Activated CD4-positive, CD25-positive, alpha-beta regulatory T cell treated with anti-CD3 and anti-CD28 coated beads, Interleukin-2, amount 50 U/mL, for 16 hours (primary cell): ENCODE measurements around the gene ABHD8.
"Not testable (repeated sequence)": the region's sequence is repeated elsewhere in the genome, so short reads cannot be mapped to it uniquely, and the experiment has no call there.

Experiments
- DNase-seq: peaks from one replicate; pipeline ENCODE4 v3.0.0-alpha.2; 2020; ENCODE audit warnings: low read depth, low spot score

The ABHD8 gene

GRCh38 chr19:17296976-17297375 is 6.2 kb downstream of the ABHD8 start:
- no peak for DNase-seq

DNA sequence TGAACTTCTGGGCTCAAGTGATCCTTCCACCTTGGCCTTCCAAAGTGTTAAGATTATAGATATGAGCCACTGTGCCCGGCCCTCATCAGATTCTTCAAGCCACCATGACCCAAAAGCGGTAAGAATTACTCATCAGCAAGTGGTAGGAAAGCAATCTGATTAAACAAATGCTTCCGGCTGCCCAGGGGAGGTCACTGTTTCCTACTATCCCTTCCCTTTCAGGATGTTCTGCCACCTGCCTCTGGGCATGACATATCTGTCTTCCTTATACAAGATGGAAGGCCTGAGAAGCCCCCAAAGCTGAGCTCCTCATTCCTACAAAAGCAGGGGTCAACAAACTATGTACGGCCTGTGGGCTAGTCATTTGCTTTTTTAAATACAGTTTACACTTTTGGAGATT is 7.0 kb downstream of the ABHD8 start:
- DNase-seq: no peak

DNA sequence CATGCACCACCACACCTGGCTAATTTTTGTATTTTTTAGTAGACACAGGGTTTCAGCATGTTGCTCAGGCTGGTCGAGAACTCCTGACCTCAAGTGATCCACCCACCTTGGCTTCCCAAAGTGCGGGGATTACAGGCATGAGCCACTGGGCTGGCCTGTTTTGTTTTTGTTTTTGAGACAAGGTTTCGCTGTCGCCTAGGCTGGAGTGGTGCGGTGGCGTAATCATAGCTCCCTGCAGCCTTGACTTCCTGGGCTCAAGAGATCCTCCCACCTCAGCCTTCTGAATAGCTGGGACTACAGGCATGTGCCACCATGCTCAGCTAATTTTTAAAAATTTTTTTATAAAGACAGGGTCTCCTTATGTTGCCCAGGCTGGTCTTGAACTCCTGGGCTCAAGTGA is 7.7 kb downstream of the ABHD8 start:
- not testable (repeated sequence) for DNase-seq

DNA sequence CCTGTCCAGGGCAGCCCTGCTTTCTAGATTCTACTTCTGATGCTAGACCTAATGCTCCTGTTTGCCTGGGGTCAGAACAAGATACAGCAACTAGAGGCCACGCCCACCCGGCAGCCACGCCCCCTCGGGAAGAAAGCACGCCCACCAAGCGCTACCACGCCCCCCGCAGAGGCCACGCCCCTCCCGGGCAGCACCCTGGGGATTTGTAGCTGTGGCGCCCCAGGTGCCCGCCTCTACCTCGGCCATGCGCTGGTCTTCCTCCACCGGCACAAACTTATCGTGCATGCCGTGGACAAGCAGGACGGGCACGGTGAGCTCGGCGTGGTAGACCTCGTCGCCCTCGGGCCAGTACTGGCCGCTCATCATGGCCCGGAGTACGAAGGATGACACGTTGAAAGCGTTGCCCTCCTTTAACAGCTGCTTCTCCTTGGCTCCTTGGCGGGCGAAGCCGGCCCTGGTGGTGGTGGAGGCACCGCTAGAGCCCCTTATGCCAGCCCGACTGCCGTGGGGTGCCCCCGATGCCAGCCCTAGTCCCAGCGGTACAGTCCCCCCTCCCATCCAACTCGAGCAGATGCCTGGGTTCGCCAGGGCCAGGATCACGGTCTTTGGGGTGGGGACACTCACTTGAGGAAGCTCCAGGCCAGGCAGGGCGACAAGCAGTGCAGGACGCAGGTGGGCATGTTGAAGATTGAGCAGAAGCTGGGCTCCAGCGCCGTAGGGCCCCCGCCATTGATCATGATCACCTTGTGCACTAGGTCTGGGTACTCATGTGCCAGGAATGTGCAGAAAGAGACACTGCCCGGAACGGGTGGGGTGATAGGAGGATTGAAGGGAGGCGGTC is 9.0 kb downstream of the ABHD8 start:
- no peak for DNase-seq

DNA sequence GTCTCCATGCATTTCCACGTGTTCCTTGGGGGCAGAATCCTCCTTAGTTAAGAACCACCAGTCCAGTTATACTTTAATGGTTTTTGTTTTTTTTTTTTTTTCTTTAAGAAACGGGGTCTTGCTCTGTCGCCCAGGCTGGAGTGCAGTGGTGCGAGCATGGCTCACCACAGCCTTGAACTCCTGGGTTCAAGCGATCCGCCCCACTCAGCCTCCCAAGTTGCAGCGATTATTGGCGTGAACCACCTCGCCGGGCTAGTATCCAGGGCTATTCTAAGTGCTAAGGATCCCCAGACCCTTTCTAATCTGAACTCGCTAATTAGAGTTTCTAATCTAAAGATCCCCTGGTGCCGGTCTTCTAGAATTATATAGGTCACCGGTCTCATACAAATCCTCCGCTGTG is 9.6 kb downstream of the ABHD8 start:
- no peak for DNase-seq

DNA sequence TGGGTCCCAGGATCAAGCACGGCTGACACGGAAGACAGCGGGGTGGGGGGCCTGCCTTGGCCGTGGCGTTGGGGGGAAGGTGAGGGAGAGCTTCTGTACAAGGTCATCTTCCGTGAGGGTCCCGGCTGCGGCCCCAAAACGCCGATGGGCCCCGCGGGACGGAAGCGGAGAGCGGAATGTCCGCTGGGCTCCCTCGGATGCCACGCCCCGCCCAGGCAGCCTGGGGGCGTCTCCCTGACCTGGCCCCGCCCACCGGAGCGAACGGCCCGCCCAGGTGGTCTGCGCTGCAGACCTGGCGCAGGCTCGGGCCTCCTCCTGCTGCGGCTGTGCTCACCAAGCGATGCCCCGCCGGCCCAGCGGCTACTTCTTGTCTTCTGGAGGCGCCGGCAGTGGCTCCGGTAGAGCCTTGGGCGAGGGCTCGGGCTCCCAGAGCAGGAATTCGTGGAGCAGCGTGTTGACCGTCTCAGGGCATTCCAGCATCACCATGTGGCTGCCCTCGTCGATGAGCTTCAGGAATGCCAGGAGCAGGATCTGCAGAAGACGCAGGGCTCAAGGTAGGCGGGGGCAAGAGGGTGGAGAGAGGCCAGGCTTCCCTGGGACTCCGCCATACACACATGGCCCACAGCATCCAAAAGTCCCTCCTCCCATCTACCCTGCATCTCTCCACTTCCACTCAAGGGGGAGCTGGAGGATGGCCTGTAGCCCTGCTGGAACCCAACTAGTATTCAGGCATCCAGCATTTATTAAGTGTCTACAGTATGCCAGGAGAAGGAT is 10.7 kb downstream of the ABHD8 start:
- DNase-seq: peak; percentile 42

DNA sequence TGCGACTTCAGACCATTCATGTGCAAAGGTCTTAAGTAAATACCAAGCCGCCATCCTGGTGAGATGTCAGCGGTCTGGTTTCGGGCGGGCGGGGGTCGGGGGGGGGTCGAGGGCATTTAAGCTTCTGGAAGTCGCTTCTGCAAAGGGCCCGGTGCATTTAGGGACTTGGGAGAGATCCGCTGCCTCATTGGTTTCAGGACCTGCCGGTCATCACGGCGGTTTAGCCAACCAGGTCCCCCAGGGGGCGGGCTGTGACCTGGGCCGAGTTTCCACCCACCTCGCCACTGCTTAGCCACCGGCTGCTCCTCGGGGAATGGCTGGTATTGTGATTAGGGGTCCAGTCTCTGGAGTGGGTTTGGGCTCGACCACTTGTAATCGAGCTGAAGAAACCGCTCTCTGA is 13.7 kb downstream of the ABHD8 start:
- no peak for DNase-seq

GRCh38 chr19:17286752-17287151 is 16.5 kb downstream of the ABHD8 start:
- DNase-seq: no peak

DNA sequence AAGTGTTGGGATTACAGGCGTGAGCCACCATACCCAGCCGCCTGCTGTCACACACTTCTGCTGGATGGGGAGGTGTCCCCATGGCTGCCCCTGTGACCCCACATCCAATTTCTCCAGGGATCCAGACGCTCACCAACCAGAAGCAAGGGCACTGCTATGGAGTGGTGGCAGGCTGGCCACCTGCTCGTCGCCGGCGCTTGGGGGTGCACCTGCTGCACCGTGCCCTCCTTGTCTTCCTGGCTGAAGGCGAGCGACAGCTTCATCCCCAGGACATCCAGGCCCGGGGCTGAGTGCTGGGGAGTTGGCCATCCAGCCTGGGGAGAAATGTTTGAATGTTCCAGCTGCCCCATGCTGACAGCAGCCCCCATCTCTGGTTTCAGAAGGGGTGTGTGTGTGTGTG is 17.0 kb downstream of the ABHD8 start:
- DNase-seq: no peak

DNA sequence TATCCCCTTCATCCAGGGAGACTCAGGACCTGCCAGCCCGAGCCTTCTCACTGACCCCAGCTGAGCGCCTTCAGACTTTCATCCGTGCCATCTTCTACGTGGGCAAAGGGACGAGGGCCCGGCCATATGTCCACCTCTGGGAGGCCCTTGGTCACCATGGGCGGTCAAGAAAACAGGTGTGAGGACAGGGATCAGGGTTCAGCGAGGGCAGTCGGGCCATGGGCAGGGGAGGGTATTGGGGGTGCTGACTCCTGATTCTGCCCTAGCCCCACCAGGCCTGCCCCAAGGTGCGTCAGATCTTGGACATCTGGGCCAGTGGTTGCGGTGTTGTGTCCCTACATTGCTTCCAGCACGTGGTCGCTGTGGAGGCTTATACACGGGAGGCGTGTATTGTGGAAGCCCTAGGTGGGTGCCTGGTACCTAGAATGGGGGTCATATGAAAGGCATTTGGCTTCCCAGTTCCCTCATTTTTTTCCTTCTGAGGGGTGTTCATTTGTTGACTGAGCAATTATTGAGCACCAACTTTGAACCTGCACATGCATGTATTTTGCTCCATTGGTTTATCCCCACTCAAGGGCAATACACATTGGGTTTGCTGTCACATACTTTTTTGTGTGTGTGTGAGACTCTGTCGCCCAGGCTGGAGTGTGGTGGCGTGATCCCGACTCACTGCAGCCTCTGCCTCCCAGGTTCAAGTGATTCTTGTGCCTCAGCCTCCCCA is 17.6 kb downstream of the ABHD8 start:
- no peak for DNase-seq

DNA sequence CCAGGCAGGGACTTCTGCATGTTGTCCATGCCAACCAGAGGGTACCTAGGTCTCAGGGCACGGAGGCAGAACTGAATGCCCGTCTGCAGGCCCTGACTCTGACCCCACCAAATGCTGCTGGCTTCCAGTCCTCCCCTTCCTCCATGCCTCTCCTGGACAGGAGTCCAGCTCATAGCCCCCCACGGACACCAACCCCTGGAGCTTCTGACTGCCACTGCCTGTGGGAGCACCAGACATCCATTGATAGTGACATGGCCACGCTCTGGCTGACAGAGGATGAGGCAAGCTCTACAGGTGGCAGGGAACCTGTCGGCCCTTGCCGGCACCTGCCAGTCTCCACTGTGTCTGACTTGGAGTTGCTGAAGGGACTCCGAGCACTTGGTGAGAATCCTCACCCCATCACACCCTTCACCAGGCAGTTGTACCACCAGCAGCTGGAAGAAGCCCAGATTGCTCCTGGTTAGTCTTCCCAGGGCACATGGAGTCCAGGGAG is 19.7 kb downstream of the ABHD8 start:
- DNase-seq: no peak

DNA sequence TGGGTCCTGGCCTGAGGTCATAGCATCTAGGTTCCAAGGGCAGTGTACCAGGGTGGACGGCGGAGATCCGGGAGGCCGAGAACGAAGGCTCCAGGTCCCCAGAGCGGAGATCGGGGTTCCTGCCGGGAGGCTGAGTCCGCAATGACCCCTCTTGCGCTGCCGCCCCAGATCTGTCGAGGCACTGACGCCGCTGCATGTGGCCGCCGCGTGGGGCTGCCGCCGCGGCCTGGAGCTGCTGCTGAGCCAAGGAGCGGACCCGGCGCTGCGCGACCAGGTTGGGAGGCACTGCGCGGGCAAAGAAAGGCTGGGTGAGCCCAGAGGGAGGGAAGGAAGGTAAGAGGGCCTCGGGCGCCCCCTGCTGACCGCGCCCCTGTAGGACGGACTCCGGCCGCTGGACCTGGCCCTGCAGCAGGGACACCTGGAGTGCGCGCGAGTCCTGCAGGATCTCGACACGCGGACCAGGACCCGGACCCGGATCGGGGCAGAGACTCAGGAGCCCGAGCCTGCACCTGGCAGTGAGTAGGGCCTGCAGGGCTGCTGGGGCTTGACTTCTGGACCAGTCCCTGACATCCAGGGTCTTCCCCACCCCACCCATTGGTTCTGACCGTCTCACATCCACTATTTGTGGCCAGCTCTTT is 20.6 kb downstream of the ABHD8 start:
- peak; percentile 42 for DNase-seq

- DNase-seq: no peak
These were observed 21.6 kb downstream of the ABHD8 start, which contains the start of gene ANKLE1 for GRCh38 chr19:17281391-17282304. Gene ANKLE1 (plus strand): TSS chr19:17281901. CDS start chr19:17281921, 20 bp downstream.

- no peak for DNase-seq
These were observed 23.8 kb downstream of the ABHD8 start for GRCh38 chr19:17279436-17279835.

- DNase-seq: no peak
These were observed 27.6 kb downstream of the ABHD8 start for GRCh38 chr19:17275441-17276175.

- DNase-seq: not testable (repeated sequence)
These were observed 28.3 kb downstream of the ABHD8 start for GRCh38 chr19:17274892-17275291.

- DNase-seq: no peak
These were observed 34.5 kb downstream of the ABHD8 start for GRCh38 chr19:17268754-17269153.

- peak; percentile 95 for DNase-seq
These were observed 36.0 kb downstream of the ABHD8 start, which contains the start of gene BABAM1 for GRCh38 chr19:17266975-17267788. Gene BABAM1 (plus strand): TSS chr19:17267443. CDS start chr19:17268807, 1,364 bp downstream.

DNA sequence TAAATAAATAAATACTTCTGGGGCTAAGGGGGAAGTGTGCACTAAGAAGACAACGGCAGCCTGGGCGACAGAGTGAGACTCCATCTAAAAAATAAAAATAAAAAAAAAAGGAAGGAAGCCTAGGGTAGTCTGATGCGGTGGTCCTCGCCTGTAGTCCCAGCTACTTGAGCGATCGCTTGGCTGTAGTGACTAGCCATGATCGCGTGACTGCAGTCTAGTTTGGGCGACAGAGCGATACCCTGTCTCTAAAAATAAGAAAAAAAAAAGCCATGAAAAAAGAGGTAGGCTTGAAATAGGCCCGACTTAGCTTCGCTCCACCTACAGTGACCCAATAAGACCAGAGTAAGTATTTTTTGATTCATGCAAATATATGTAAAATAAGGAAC is 36.6 kb downstream of the ABHD8 start:
- DNase-seq: no peak
